Measurements from ENCODE around the gene MLLT3.

DNA sequence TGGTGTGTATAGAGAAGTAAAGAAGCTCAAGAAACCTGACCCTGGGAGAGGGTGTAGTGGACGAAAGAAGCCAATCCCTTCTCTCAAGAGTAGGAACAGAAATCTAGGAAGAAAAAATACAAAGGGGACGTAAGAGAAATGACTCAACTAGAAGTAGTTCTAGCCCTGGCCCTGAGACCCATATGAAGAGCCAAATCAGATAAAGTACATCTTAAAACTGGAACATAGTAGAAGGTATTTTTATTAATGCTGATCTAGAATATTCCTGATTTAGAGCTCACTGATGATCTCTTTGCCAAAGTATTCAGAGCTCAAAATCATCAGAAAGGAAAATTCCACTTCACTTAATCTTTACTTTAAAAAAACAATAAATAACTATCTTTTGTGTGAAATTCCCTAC, 184.8 kb downstream of the MLLT3 start:
- TF ChIP-seq POLR2A (IDR thresholded peaks at IDR 0.05; ENCODE audit: low read length) (no peak), GATA1 (IDR thresholded peaks at IDR 0.05; ENCODE audit: low read depth, low read length) (no peak)

All from erythroblast (primary cell).